Smooth muscle cell (in vitro differentiated cells): ENCODE results near the gene NANOS3. TPM values are rescaled to one million over a fixed set of nuclear protein-coding genes. Genes with fewer than 3 reads are reported as not detected.
A peak's percentile ranks its signal among the peaks of the same experiment; 100 is the strongest.

Experiments
- DNase-seq: peaks from one replicate; lab custom pipeline; 2025; ENCODE audit not compliant: unreplicated experiment; lab: John Stamatoyannopoulos, UW
- H2AFZ ChIP-seq: fragments of 200-600 bp; sonication (generic); 2 replicates; pipeline ENCODE4 v1.6.0; 2016; ENCODE audit warnings: antibody characterized with exemption, low read depth, mild to moderate bottlenecking
- H3F3A ChIP-seq: fragments of 200-600 bp; sonication (generic); 2 replicates; pipeline ENCODE4 v1.6.0; 2017; ENCODE audit warnings: antibody characterized with exemption, low read depth
- H3K27ac ChIP-seq: fragments of 200-600 bp; sonication (generic); 2 replicates; pipeline ENCODE4 v1.5.1; 2016; ENCODE audit warnings: low read depth, mild to moderate bottlenecking
- H3K27me3 ChIP-seq: fragments of 200-600 bp; sonication (generic); 2 replicates; pipeline ENCODE4 v1.6.1; 2016; ENCODE audit warnings: low read depth, mild to moderate bottlenecking
- H3K36me3 ChIP-seq: fragments of 200-600 bp; sonication (generic); 2 replicates; pipeline ENCODE4 v1.5.1; 2016; ENCODE audit warnings: low read depth
- H3K4me1 ChIP-seq: fragments of 200-600 bp; sonication (generic); 2 replicates; pipeline ENCODE4 v1.5.1; 2016; ENCODE audit warnings: low read depth
- H3K4me2 ChIP-seq: fragments of 200-600 bp; sonication (generic); 2 replicates; pipeline ENCODE4 v1.6.0; 2016; ENCODE audit warnings: mild to moderate bottlenecking
- H3K4me3 ChIP-seq: fragments of 200-600 bp; sonication (generic); 2 replicates; pipeline ENCODE4 v1.5.1; 2016; ENCODE audit warnings: mild to moderate bottlenecking
- H3K79me2 ChIP-seq: fragments of 200-600 bp; sonication (generic); 2 replicates; pipeline ENCODE4 v1.6.0; 2016; ENCODE audit warnings: low read depth, mild to moderate bottlenecking
- H3K9ac ChIP-seq: fragments of 200-600 bp; sonication (generic); 2 replicates; pipeline ENCODE4 v1.6.0; 2016; ENCODE audit warnings: low read depth
- H3K9me3 ChIP-seq: fragments of 200-600 bp; sonication (generic); replicated peaks from 2 replicates; pipeline ENCODE4 v1.5.1; 2016; ENCODE audit warnings: low read depth
- H4K20me1 ChIP-seq: fragments of 200-600 bp; sonication (generic); 2 replicates; pipeline ENCODE4 v1.6.0; 2016; ENCODE audit warnings: low read depth
- WGBS: methylation state at CpG from one replicate; pipeline ENCODE4 v1.1.7; 2016; ENCODE audit warnings: low lambda C conversion rate; 5-methylcytosine and 5-hydroxymethylcytosine counted together
- polyA plus RNA-seq: library from polyadenylated mRNA; unstranded; fragments of >200 nt; fragmentation: Nextera tagmentation; extraction: Ambion mirVana; gene quantifications from 2 replicates; pipeline ENCODE4 v1.2.1, GENCODE V29; 2016
- total RNA-seq: library from RNA; depleted of rRNA; stranded (reverse); fragments of >200 nt; gene quantifications from 2 replicates; pipeline ENCODE4 v1.2.3, GENCODE V29; 2014
- TF ChIP-seq, protein P1 (sequence below): fragments of 200-600 bp; sonication (generic); IDR thresholded peaks from 2 replicates; pipeline ENCODE4 v1.5.1; 2017; ENCODE audit warnings: borderline replicate concordance, mild to moderate bottlenecking, antibody characterized with exemption; ENCODE audit not compliant: insufficient read depth, poor library complexity, severe bottlenecking

Gene NANOS3
- total and polyA plus RNA-seq, 2 experiments from 2014 or later, result 2.7 TPM; not detected in 1

DNA sequence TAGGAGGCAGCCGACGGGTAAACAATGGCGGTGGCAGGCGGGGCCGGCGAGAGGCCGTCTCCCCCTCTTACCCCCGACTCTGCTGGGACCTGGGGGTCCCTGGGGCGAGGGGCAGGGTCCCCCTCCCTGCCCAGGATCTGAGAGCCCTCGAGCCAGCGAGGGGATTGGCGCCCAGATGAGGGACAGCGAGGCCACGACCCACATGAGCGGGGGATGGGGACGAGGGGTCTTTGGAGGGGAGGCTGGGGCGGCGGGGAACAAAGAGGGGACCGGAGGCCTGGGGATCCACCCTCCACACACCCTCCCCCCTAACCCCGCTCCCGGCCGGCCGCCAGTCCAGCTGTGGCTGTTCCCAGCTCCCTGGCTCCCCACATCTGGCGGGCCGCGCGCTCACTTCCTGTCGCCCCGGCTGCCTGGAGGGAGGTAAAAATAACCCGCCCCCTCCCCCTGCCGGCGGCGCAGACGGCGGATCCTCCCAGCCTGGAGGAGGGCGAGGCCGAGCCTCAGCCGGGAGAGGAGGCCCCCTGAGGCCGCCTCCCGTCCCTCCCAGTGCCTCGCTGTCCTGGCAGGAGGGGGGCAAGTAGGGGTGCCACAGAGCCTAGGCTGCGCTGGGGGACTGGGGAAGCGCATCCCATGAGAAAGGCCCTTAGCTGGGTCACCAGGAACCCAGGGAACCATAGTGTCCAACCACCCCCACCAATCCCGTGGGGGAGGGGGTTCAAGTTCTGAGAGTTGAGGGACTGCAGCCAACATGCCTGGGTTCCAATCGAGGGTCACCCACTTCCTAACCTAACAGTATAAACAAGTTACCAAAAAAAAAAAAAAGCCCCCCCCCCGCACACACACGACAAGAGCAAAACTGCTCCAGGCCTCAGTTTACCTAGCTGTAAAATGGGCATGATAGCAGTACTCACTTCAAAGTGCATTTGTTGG, 29.3 kb upstream of the NANOS3 start:
- H3K4me2 ChIP-seq, result peak overlapping the region; percentile 88
- no peak overlapping the region for H2AFZ ChIP-seq
- WGBS, result 8% methylated on average over 31 of the region's 47 CpGs
- peaks cover 40% of the 10 kb centered on the region for H3K4me1 ChIP-seq
- H3K9me3 ChIP-seq, result no peaks in the 10 kb centered on the region
- TF ChIP-seq, protein P1, sequence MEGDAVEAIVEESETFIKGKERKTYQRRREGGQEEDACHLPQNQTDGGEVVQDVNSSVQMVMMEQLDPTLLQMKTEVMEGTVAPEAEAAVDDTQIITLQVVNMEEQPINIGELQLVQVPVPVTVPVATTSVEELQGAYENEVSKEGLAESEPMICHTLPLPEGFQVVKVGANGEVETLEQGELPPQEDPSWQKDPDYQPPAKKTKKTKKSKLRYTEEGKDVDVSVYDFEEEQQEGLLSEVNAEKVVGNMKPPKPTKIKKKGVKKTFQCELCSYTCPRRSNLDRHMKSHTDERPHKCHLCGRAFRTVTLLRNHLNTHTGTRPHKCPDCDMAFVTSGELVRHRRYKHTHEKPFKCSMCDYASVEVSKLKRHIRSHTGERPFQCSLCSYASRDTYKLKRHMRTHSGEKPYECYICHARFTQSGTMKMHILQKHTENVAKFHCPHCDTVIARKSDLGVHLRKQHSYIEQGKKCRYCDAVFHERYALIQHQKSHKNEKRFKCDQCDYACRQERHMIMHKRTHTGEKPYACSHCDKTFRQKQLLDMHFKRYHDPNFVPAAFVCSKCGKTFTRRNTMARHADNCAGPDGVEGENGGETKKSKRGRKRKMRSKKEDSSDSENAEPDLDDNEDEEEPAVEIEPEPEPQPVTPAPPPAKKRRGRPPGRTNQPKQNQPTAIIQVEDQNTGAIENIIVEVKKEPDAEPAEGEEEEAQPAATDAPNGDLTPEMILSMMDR, result peak; percentile 5
- peak overlapping the region; percentile 100 for H3K9ac ChIP-seq
- no peaks in the 10 kb centered on the region for H3K36me3 ChIP-seq
- H3K4me3 ChIP-seq, result peak overlapping the region; percentile 58
- no peaks in the 10 kb centered on the region for H3K27me3 ChIP-seq
- H4K20me1 ChIP-seq, result no peaks in the 10 kb centered on the region
- H3K79me2 ChIP-seq, result peaks cover 4% of the 10 kb centered on the region
- H3F3A ChIP-seq, result peaks cover 64% of the 10 kb centered on the region
- H3K27ac ChIP-seq, result peak overlapping the region; percentile 100
- DNase-seq, result peak; percentile 91

DNA sequence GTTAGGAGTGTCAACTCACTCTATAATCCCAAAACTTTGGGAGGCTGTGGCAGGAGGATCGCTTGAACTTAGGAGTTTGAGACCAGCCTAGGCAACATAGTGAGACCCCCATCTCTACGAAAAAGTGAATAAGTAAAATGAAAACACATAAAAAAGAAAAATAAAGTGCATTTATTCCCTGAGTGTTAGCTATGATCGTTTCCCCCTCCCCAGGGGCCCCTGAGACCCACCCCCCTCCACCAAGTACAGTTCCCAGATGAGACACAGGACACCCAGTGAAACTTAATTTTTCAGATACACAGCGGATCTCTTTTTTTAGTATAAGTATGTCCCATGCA, 28.6 kb upstream of the NANOS3 start:
- WGBS, result 95% methylated on average over 4 of the region's 4 CpGs
- no peaks in the 10 kb centered on the region for H3K9me3 ChIP-seq
- H3K27me3 ChIP-seq, result no peaks in the 10 kb centered on the region
- no peaks in the 10 kb centered on the region for H4K20me1 ChIP-seq
- H3F3A ChIP-seq, result peaks cover 67% of the 10 kb centered on the region
- no peak overlapping the region for H3K4me3 ChIP-seq
- no peaks in the 10 kb centered on the region for H3K36me3 ChIP-seq
- no peak for DNase-seq
- H3K4me1 ChIP-seq, result peaks cover 42% of the 10 kb centered on the region
- TF ChIP-seq, protein P1, result no peak
- H3K27ac ChIP-seq, result peak overlapping the region; percentile 100
- peak overlapping the region; percentile 100 for H3K9ac ChIP-seq
- no peak overlapping the region for H3K4me2 ChIP-seq
- H3K79me2 ChIP-seq, result no peaks in the 10 kb centered on the region
- no peak overlapping the region for H2AFZ ChIP-seq

DNA sequence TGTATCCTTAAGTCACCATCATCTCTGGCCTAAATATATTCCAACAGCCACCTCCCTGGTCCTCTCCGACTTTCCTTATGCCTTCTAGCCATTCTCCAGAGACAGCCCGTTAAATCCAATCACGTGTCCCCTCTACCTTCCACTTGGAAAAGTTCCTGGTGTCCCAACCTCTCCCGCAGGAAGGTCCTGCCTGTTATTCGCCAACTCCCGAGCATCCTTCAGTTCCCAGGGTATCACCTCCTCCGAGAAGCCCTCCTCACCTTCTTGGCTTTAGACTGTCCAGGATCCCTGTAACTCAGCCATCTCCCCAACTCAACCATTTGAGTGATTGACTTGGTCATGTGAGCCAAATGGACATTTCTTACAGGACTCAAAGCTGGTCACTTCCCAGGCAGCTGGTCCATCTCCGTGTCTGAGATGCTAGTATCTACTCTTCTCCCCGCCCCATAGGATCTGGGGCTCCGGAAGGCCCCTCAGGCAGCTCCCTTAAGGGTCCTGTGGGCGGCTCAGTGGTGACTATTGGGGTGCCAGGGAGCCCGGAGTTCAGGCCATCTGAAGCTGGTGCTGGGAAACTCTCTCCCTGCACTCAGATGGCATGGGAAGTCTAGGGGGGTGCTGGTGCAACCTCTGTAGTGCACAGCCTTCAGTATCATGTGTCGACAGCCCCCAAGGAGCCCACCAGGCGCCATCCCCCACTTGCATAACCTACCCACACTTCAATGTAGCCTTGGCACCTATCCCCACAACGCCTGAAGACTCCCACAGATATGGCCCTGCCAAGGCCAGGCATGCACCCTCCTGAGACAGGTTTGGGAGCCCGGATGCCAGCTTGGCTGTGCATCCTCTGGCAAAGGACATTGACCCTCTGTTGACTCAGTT, 27.9 kb upstream of the NANOS3 start:
- H3K9me3 ChIP-seq, result no peaks in the 10 kb centered on the region
- H3K9ac ChIP-seq, result peak overlapping the region; percentile 100
- H3K79me2 ChIP-seq, result no peaks in the 10 kb centered on the region
- no peak for DNase-seq
- peak overlapping the region; percentile 100 for H3K27ac ChIP-seq
- H3K4me2 ChIP-seq, result no peak overlapping the region
- no peaks in the 10 kb centered on the region for H4K20me1 ChIP-seq
- TF ChIP-seq, protein P1, result no peak
- no peak overlapping the region for H2AFZ ChIP-seq
- 77% methylated on average over 16 of the region's 16 CpGs for WGBS
- peaks cover 68% of the 10 kb centered on the region for H3F3A ChIP-seq
- no peaks in the 10 kb centered on the region for H3K36me3 ChIP-seq
- H3K4me3 ChIP-seq, result no peak overlapping the region
- H3K4me1 ChIP-seq, result peaks cover 35% of the 10 kb centered on the region
- H3K27me3 ChIP-seq, result no peaks in the 10 kb centered on the region
